HG03045 (cell line): ENCODE data around the gene SNX9.
"Not testable (repeated sequence)": the region's sequence is repeated elsewhere in the genome, so short reads cannot be mapped to it uniquely, and the experiment has no call there.

Source experiments
- ATAC-seq: cut with Tn5 transposase; IDR thresholded peaks from one replicate; pipeline ENCODE4 v1.9.1; 2021; ENCODE audit warnings: mild to moderate bottlenecking, moderate library complexity; ENCODE audit not compliant: unreplicated experiment

Gene SNX9

GRCh38 chr6:157946865-157947532 lies 124.0 kb downstream of the SNX9 start:
- no peak for ATAC-seq

GRCh38 chr6:157950899-157951298 lies 127.9 kb downstream of the SNX9 start:
- ATAC-seq: not testable (repeated sequence)

- ATAC-seq: no peak
These were observed 128.8 kb downstream of the SNX9 start for GRCh38 chr6:157951828-157952227.

GRCh38 chr6:157952861-157953351 lies 129.9 kb downstream of the SNX9 start:
- ATAC-seq: no peak

- no peak for ATAC-seq
These were observed 130.6 kb downstream of the SNX9 start for GRCh38 chr6:157953580-157954091.

- no peak for ATAC-seq
These were observed 131.4 kb downstream of the SNX9 start for GRCh38 chr6:157954150-157955117.

GRCh38 chr6:157955675-157956074 lies 132.6 kb downstream of the SNX9 start:
- ATAC-seq: no peak

- ATAC-seq: no peak
These were observed 133.2 kb downstream of the SNX9 start for GRCh38 chr6:157956171-157956730.

- no peak for ATAC-seq
These were observed 136.6 kb downstream of the SNX9 start for GRCh38 chr6:157959451-157960227.

- no peak for ATAC-seq
These were observed 138.2 kb downstream of the SNX9 start for GRCh38 chr6:157961153-157961831.

- no peak for ATAC-seq
These were observed 139.0 kb downstream of the SNX9 start for GRCh38 chr6:157961832-157962575.

GRCh38 chr6:157962601-157963302 lies 139.7 kb downstream of the SNX9 start:
- ATAC-seq: no peak

GRCh38 chr6:157964100-157964499 lies 141.1 kb downstream of the SNX9 start:
- no peak for ATAC-seq

- no peak for ATAC-seq
These were observed 142.3 kb downstream of the SNX9 start for GRCh38 chr6:157965387-157965786.

- no peak for ATAC-seq
These were observed 143.5 kb downstream of the SNX9 start for GRCh38 chr6:157966589-157966977.

GRCh38 chr6:157967020-157967419 lies 144.0 kb downstream of the SNX9 start:
- no peak for ATAC-seq

GRCh38 chr6:157967486-157967885 lies 144.4 kb downstream of the SNX9 start:
- no peak for ATAC-seq

GRCh38 chr6:157972177-157972576 lies 149.1 kb downstream of the SNX9 start:
- ATAC-seq: not testable (repeated sequence)
